ENCODE measurements around the gene MAP4K5.
"Not testable (repeated sequence)": the region's sequence is repeated elsewhere in the genome, so short reads cannot be mapped to it uniquely, and the experiment has no call there.

MAP4K5 gene

DNA sequence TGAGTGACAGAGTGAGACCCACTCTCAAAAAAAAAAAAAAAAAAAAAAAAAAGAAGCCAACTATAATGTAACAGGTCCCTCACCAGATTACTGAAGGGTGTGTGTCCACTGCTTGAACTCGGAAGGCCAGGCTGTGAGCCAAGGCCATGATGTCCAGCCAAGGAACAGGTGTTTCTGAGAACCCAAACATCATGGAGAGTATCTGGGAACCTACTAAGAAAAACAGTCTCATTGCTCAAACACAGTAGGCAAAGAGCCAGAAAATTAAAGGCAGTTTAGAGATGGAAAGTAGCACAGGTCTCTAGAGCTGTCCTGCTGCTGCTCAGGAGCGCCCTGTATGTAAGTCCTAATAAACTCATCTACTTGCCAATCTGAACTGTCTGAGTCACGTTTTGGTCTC is 12.5 kb upstream of the MAP4K5 start:
- H3K4me3 ChIP-seq (ENCODE audit: low read depth, low read length), result no peak overlapping the region
- TF ChIP-seq, protein P1, sequence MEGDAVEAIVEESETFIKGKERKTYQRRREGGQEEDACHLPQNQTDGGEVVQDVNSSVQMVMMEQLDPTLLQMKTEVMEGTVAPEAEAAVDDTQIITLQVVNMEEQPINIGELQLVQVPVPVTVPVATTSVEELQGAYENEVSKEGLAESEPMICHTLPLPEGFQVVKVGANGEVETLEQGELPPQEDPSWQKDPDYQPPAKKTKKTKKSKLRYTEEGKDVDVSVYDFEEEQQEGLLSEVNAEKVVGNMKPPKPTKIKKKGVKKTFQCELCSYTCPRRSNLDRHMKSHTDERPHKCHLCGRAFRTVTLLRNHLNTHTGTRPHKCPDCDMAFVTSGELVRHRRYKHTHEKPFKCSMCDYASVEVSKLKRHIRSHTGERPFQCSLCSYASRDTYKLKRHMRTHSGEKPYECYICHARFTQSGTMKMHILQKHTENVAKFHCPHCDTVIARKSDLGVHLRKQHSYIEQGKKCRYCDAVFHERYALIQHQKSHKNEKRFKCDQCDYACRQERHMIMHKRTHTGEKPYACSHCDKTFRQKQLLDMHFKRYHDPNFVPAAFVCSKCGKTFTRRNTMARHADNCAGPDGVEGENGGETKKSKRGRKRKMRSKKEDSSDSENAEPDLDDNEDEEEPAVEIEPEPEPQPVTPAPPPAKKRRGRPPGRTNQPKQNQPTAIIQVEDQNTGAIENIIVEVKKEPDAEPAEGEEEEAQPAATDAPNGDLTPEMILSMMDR (IDR thresholded peaks at IDR 0.05; ENCODE audit: control insufficient read depth, extremely low read depth, insufficient read depth), result no peak
- peak; percentile 69 for DNase-seq (ENCODE audit: low read depth)

DNA sequence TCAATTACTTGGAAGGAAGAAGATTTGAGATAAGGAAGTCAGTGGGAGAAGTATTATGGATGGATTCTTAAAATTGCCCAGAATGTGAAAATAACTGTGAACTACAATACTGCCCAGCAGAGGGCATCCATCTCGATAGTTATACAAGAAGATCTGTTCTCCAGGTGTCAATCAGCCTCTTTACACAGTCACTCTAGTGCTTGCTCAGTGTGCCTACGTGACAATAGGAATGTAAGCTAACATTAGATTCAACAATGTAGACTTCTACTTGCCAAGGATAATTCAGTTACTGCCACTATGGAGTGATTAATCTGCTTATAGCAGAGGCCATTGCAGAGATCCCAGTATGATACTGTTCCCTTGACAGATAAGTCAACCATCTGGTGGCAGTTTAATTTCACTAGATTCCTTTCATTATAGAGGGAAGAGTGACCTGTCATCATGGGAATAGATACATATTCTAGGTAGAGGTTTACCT is 10.6 kb upstream of the MAP4K5 start:
- no peak overlapping the region for H3K4me3 ChIP-seq (ENCODE audit: low read depth, low read length)
- DNase-seq (ENCODE audit: low read depth), result peak; percentile 64
- TF ChIP-seq, protein P1 (IDR thresholded peaks at IDR 0.05; ENCODE audit: control insufficient read depth, extremely low read depth, insufficient read depth), result peak; percentile 61

DNA sequence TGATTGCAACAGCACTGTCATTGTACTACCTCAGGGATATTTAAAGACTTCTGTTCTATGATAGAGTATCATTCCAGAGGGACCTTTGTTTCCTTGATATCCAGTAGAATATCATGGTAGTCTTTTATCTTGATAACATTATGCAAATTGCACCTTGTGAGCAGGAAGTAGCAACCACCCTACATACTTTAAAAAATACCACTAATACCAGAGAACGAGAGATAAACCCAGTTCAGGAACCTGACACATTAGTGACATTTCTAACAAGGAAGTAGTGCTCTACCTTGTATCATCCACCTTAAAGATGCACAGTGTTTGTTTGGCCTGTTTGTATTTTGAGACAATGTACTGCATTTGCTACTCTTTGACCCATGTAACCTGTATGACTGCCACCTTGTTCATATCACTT is 8.8 kb upstream of the MAP4K5 start:
- no peak for DNase-seq (ENCODE audit: low read depth)
- TF ChIP-seq, protein P1 (IDR thresholded peaks at IDR 0.05; ENCODE audit: control insufficient read depth, extremely low read depth, insufficient read depth), result no peak
- H3K4me3 ChIP-seq (ENCODE audit: low read depth, low read length), result no peak overlapping the region

DNA sequence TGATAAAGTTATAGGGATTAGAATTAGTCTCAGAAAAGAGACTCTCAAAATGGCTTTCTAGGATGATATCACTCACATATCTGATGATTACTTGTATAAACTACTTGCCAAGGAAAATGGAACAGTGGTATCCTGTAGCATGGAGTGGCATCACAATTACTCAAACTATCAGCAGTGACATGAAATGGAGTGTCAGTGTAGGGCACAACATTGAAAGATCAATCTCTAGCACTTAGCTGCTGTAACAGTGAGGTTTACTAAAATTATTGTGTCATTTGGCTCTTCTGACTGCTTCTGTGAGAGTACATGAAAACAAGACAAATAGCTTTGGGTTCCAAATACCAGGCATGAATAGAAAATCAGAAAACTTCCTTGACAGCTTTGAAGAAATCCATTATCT is 6.7 kb upstream of the MAP4K5 start:
- H3K4me3 ChIP-seq (ENCODE audit: low read depth, low read length), result no peak overlapping the region
- DNase-seq (ENCODE audit: low read depth), result no peak
- TF ChIP-seq, protein P1 (IDR thresholded peaks at IDR 0.05; ENCODE audit: control insufficient read depth, extremely low read depth, insufficient read depth), result no peak

DNA sequence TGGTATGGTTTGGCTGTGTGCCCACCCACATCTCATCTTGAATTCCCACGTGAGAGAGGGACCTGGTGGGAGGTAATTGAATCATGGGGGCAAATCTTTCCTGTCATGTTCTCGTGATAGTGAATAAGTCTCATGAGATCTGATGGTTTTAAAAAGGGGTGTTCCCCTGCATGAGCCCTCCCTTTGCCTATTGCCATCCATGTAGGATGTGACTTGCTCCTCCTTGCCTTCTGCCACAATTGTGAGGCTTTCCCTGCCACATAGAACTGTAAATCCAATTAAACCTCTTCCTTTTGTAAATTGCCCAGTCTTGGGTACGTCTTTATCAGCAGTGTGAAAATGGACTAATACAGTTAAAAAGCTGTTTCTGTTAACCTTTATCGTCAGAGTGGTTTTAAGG is 5.7 kb upstream of the MAP4K5 start:
- not testable (repeated sequence) for DNase-seq (ENCODE audit: low read depth); H3K4me3 ChIP-seq (ENCODE audit: low read depth, low read length)

DNA sequence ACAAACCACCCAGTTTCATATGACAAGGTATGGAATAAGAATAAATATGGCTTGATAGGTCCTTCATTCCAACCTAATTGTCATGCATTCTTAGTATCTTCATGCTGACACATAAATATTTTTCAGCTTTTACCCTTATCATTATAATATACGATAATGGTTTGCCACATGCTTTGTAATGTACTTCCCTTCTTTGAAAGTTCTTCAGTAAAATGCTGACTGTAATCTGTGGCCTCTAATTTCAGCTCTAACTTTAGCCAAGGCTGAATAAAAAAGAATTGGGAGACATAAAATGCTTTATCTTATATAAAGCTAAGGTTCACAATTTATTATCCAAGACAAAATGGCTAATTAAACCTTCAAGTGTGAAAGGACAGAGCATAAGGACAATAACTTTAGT is 2.6 kb upstream of the MAP4K5 start:
- DNase-seq (ENCODE audit: low read depth), result no peak
- TF ChIP-seq, protein P1 (IDR thresholded peaks at IDR 0.05; ENCODE audit: control insufficient read depth, extremely low read depth, insufficient read depth), result no peak
- no peak overlapping the region for H3K4me3 ChIP-seq (ENCODE audit: low read depth, low read length)

DNA sequence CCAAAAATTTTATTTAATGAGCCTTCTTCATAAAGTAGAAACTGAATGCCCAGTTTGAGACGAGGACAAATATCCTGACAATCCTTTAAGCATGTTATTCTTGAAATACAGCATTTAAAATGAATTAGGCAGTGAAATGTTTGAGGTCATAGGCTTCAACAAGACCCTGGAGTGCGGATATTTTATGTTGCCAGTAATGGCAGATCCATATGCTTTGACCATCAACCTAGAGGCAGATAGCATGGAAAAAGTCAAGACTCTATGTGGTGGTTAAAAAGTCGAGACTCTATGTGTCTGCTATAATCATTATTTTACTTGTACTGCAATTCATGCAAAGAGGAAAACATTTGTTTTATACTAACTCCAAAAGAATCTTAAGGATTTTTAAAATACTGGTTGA is 2.0 kb upstream of the MAP4K5 start:
- TF ChIP-seq, protein P1 (IDR thresholded peaks at IDR 0.05; ENCODE audit: control insufficient read depth, extremely low read depth, insufficient read depth), result no peak
- H3K4me3 ChIP-seq (ENCODE audit: low read depth, low read length), result no peak overlapping the region
- no peak for DNase-seq (ENCODE audit: low read depth)

All from LNCaP clone FGC (cell line).